IMR-90 (cell line): ENCODE measurements around the gene ERC2. TPM values are rescaled to one million over a fixed set of nuclear protein-coding genes. Genes with fewer than 3 reads are reported as not detected.

ENCODE experiments used
- ATAC-seq: fragments of 200-7000 bp; cut with Tn5 transposase; 2 replicates; pipeline ENCODE4 v1.9.1; 2020; ENCODE audit warnings: low read depth, mild to moderate bottlenecking, moderate library complexity
- BruUV-seq: library from RNA; stranded (reverse); fragments of 400-500 nt; replicated peaks from 2 replicates; lab custom pipeline; 2021; lab: Mats Ljungman, UMichigan
- CTCF ChIA-PET: fragments of 300-600 bp; formaldehyde crosslinking; extraction: SDS; loops from one replicate; lab custom pipeline; 2021; ENCODE audit warnings: antibody characterized with exemption; lab: Yijun Ruan, JAX
- POLR2A ChIA-PET: fragments of 300-600 bp; sonication (Branson Sonifier 250); formaldehyde crosslinking; loops from one replicate; lab custom pipeline; 2022; ENCODE audit warnings: antibody characterized with exemption; ENCODE audit not compliant: unreplicated experiment; lab: Charles Lee
- DNase-seq: peaks from one replicate; pipeline ENCODE4 v3.0.0; 2013
- H2AFZ ChIP-seq: replicated peaks from 2 replicates; pipeline ENCODE3; 2013; ENCODE audit warnings: low read length, mild to moderate bottlenecking; ENCODE audit not compliant: poor library complexity
- H2AK5ac ChIP-seq: 2 replicates; pipeline ENCODE4 v1.6.1; 2013; ENCODE audit warnings: low read depth, low read length, inconsistent platforms
- H2AK9ac ChIP-seq: replicated peaks from 2 replicates; pipeline ENCODE3; 2013; ENCODE audit warnings: mild to moderate bottlenecking, low read depth, low read length, moderate library complexity; ENCODE audit not compliant: poor library complexity
- H2BK120ac ChIP-seq: 2 replicates; pipeline ENCODE4 v1.6.1; 2013; ENCODE audit warnings: low read depth, low read length, inconsistent platforms
- H2BK15ac ChIP-seq: 3 replicates; pipeline ENCODE4 v1.6.1; 2013; ENCODE audit warnings: low read depth, low read length, inconsistent platforms
- H2BK20ac ChIP-seq: 2 replicates; pipeline ENCODE4 v1.6.1; 2013; ENCODE audit warnings: low read depth, mild to moderate bottlenecking, inconsistent platforms, low read length, moderate library complexity
- H2BK5ac ChIP-seq: 2 replicates; pipeline ENCODE4 v1.6.1; 2013; ENCODE audit warnings: mild to moderate bottlenecking, low read depth, low read length, inconsistent platforms; ENCODE audit not compliant: poor library complexity, severe bottlenecking
- H3K14ac ChIP-seq: replicated peaks from 2 replicates; pipeline ENCODE4 v1.6.1; 2013; ENCODE audit warnings: low read depth, low read length, inconsistent platforms
- H3K18ac ChIP-seq: 2 replicates; pipeline ENCODE4 v1.6.1; 2013; ENCODE audit warnings: low read depth, low read length, control low read depth
- H3K23ac ChIP-seq: 2 replicates; pipeline ENCODE4 v1.6.1; 2013; ENCODE audit warnings: low read depth, low read length, inconsistent platforms
- H3K27ac ChIP-seq: 2 replicates; pipeline ENCODE4 v1.5.1; 2013; ENCODE audit warnings: mild to moderate bottlenecking, control low read depth, low read length; ENCODE audit not compliant: insufficient read depth
- H3K27me3 ChIP-seq: 2 replicates; pipeline ENCODE4 v1.6.1; 2013; ENCODE audit warnings: low read length; ENCODE audit not compliant: control insufficient read depth, insufficient read depth
- H3K36me3 ChIP-seq: 2 replicates; pipeline ENCODE4 v1.6.1; 2013; ENCODE audit warnings: low read length, mixed read lengths; ENCODE audit not compliant: control insufficient read depth, insufficient read depth
- H3K4ac ChIP-seq: 2 replicates; pipeline ENCODE4 v1.6.1; 2013; ENCODE audit warnings: low read depth, low read length, inconsistent platforms
- H3K4me1 ChIP-seq: 2 replicates; pipeline ENCODE4 v1.6.1; 2013; ENCODE audit warnings: low read length, mixed read lengths; ENCODE audit not compliant: control insufficient read depth, insufficient read depth
- H3K4me2 ChIP-seq: 2 replicates; pipeline ENCODE4 v1.6.1; 2013; ENCODE audit warnings: low read depth, mild to moderate bottlenecking, control low read depth, low read length, moderate library complexity
- H3K4me3 ChIP-seq: 2 replicates; pipeline ENCODE4 v1.5.1; 2013; ENCODE audit warnings: low read depth, mild to moderate bottlenecking, control low read depth, low read length, moderate library complexity; ENCODE audit not compliant: insufficient read depth
- H3K56ac ChIP-seq: 2 replicates; pipeline ENCODE4 v1.6.1; 2013; ENCODE audit warnings: low read length, inconsistent platforms; ENCODE audit not compliant: insufficient read depth; ENCODE audit errors: extremely low read depth
- H3K79me1 ChIP-seq, 2 experiments: 2 replicates each; pipeline ENCODE4 v1.6.1; 2013; ENCODE audit warnings: low read length in 2 of 2, inconsistent platforms in 1 of 2, low read depth in 1 of 2
- H3K9ac ChIP-seq: 2 replicates; pipeline ENCODE4 v1.6.1; 2013; ENCODE audit warnings: low read depth, low read length, control low read depth
- H3K9me1 ChIP-seq: 2 replicates; pipeline ENCODE4 v1.6.1; 2013; ENCODE audit warnings: low read length, inconsistent platforms; ENCODE audit not compliant: insufficient read depth
- H3K9me3 ChIP-seq: 2 replicates; pipeline ENCODE4 v1.6.1; 2013; ENCODE audit warnings: low read length; ENCODE audit not compliant: control insufficient read depth, insufficient read depth
- H4K20me1 ChIP-seq: 2 replicates; pipeline ENCODE4 v1.6.1; 2013; ENCODE audit warnings: low read length, inconsistent platforms; ENCODE audit not compliant: insufficient read depth
- H4K5ac ChIP-seq: 2 replicates; pipeline ENCODE4 v1.6.1; 2013; ENCODE audit warnings: mild to moderate bottlenecking, low read depth, low read length, control low read depth
- H4K8ac ChIP-seq, 2 experiments: 2 replicates each; pipeline ENCODE4 v1.6.1; 2013; ENCODE audit warnings: low read depth in 2 of 2, low read length in 2 of 2, control low read depth in 1 of 2, inconsistent platforms in 1 of 2
- H4K91ac ChIP-seq: 2 replicates; pipeline ENCODE4 v1.6.1; 2013; ENCODE audit warnings: low read depth, low read length, inconsistent platforms; ENCODE audit not compliant: insufficient read depth
- BHLHE40 ChIP-seq: fragments of 150-350 bp; IDR thresholded peaks from 2 replicates; pipeline ENCODE4 v1.6.1; 2016; ENCODE audit warnings: mild to moderate bottlenecking, low read depth, low read length
- CEBPB ChIP-seq: IDR thresholded peaks from 2 replicates; pipeline ENCODE4 v1.6.1; 2012; ENCODE audit warnings: low read depth, low read length, improper control_type of control experiment
- FOS ChIP-seq: fragments of 150-350 bp; IDR thresholded peaks from 2 replicates; pipeline ENCODE4 v1.6.1; 2016; ENCODE audit warnings: low read depth, low read length
- MAZ ChIP-seq: IDR thresholded peaks from 2 replicates; pipeline ENCODE4 v1.6.1; 2012; ENCODE audit warnings: low read depth, mild to moderate bottlenecking, low read length, improper control_type of control experiment, moderate library complexity, borderline replicate concordance
- MXI1 ChIP-seq: IDR thresholded peaks from 2 replicates; pipeline ENCODE4 v1.6.1; 2012; ENCODE audit warnings: low read depth, mild to moderate bottlenecking, low read length, moderate library complexity, borderline replicate concordance
- NFE2L2 ChIP-seq: fragments of 150-350 bp; IDR thresholded peaks from 2 replicates; pipeline ENCODE4 v1.6.1; 2016; ENCODE audit warnings: low read depth, mild to moderate bottlenecking, low read length
- POLR2A ChIP-seq: IDR thresholded peaks from 2 replicates; pipeline ENCODE4 v1.6.1; 2012; ENCODE audit warnings: mild to moderate bottlenecking, low read depth, low read length
- RCOR1 ChIP-seq: IDR thresholded peaks from 2 replicates; pipeline ENCODE4 v1.6.1; 2012; ENCODE audit warnings: mild to moderate bottlenecking, low read length, improper control_type of control experiment; ENCODE audit not compliant: insufficient replicate concordance
- RFX5 ChIP-seq: IDR thresholded peaks from 2 replicates; pipeline ENCODE4 v1.8.0; 2012; ENCODE audit warnings: low read depth, mild to moderate bottlenecking, low read length, moderate library complexity
- USF2 ChIP-seq: fragments of 150-350 bp; IDR thresholded peaks from 2 replicates; pipeline ENCODE4 v1.6.1; 2017; ENCODE audit warnings: mild to moderate bottlenecking, antibody characterized with exemption, low read length, low read depth
- WGBS, 2 experiments: methylation state at CpG; one replicate each; pipeline versions ENCODE4 v1.1.5 to v1.1.7; 2013; ENCODE audit warnings: missing lambda C conversion rate in 2 of 2; ENCODE audit not compliant: insufficient read length in 1 of 2; ENCODE audit errors: extremely low coverage in 2 of 2; 5-methylcytosine and 5-hydroxymethylcytosine counted together
- dilution Hi-C: fragments of 300-500 bp; cut with HindIII; formaldehyde crosslinking; loops from one replicate; pipeline ENCODE4 v1.14.3; 2018; ENCODE audit warnings: low sequenced_read_pairs; ENCODE audit not compliant: unreplicated experiment
- in situ Hi-C: fragments of 300-500 bp; cut with MboI; formaldehyde crosslinking; loops from 3 replicates; pipeline ENCODE4 v1.14.3; 2019; ENCODE audit warnings: low sequenced_read_pairs, inconsistent platforms, mixed read lengths
- intact Hi-C: fragments of 100-400 bp; cut with micrococcal nuclease; formaldehyde crosslinking; loops from 2 replicates; pipeline ENCODE4 v1.10.0; 2022
- polyA plus RNA-seq, 3 experiments: library from polyadenylated mRNA; depleted of rRNA; stranded (reverse); fragments of >200 nt; gene quantifications; 2 replicates each; pipeline ENCODE4 v1.2.3, GENCODE V29; 2012; ENCODE audit warnings: low replicate concordance in 1 of 3
- total RNA-seq: library from RNA; depleted of rRNA; stranded (reverse); fragments of >200 nt; gene quantifications from 2 replicates; pipeline ENCODE4 v1.2.3, GENCODE V29; 2012
- TF ChIP-seq, protein P1 (sequence below): conservative IDR thresholded peaks from 2 replicates; pipeline ENCODE4 v1.5.1; 2012; ENCODE audit warnings: mild to moderate bottlenecking, low read depth, low read length, improper control_type of control experiment

ERC2 gene
- total and polyA plus RNA-seq, 2 of the 4 experiments (the other 2 are of a cell fraction) = 0.17 to 0.18 TPM

DNA sequence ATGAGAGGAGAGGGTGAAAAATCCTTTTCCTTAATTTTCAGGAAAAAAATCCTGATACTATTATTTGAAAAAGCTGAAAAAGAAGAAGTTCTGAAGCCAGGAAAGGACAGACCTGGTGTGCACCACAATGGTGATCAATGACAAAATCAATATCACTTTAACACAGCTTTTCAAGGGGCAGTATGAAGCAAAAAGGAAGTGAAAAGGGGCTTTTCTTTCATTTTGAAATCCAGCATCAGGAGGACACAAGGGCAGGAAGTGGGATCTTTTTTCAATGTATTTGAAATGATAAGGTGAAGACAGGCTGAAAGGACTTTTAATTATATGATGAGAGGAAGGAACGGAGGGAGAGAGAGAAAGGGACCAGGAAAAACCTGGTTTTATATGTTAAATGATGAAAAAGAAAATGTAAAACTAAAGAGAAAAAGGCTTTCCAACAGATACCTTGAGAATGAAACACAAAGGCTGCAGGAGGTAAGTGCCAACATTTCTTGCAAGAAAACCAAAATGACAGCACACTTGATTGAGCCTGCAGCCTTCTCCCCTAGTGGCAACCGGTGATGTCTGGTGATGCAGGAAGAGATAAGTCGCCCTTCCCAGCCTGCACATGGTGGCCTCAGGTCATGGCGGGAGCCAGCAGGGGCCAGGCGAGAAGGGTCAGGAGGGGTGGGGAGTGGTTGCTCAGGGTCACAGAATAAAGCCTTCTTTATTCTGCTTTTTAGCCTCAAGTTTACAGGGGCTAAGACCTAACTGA, 744.4 kb downstream of the ERC2 start (continued):
- no peak for TF ChIP-seq RCOR1

DNA sequence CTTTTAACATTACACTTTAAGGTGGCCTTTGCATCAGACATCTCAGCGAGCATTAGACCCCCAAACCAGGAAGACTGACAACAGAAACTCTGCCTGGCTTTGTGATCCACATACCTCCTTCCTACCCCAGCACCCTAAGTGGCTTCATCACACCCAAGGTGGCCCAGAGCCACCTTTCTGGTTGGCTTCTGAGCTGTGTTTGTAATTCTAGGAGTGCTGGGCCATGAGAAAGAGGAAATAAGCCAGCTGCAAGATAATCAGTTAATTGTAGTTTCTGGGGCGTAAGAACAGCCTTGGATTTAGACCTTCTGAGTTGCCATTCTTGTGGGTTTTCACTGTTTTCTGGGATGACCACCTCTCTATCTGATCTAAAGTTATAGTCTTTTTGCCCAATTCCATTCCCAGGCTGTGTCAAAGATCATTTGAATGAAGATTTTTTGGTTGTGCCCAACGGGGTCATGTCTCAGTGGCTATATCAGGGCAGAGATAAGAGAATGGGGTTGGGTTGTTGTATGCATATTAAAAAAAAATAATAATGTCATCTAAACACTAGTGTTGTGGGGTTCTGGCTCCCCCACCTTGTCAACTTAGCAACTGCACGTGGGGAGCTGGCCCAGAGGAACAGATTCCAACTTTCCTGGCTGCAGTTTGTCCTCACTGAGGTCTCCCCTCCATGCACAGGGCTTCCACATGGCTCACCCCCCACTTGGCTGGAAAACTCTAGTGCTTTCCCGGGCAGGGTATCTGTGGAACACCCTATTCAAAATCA, 746.4 kb downstream of the ERC2 start:
- no peak overlapping the region for H3K4me2 ChIP-seq
- peak overlapping the region; percentile 57 for H2BK20ac ChIP-seq
- H3K4me1 ChIP-seq = peaks cover 6% of the 10 kb centered on the region
- no peak overlapping the region for H3K56ac ChIP-seq
- H2AK5ac ChIP-seq = peak overlapping the region; percentile 12; the same call in 1 of the 2 replicates
- no peak overlapping the region for H3K27ac ChIP-seq
- POLR2A ChIA-PET = no interaction called here
- CTCF ChIA-PET = interaction anchor here (0.6 to 1.8 kb wide), 10 partner anchors 8 to 928 kb away, joined by 3 to 14 read pairs (median 4); partner anchors contain the start of gene WNT5A
- H2BK120ac ChIP-seq = peak overlapping the region; percentile 9
- no peak overlapping the region for H3K4me3 ChIP-seq
- H2AK9ac ChIP-seq = no peak overlapping the region
- no peaks in the 10 kb centered on the region for H4K20me1 ChIP-seq
- peak overlapping the region; percentile 2; the same call in 1 of the 2 replicates for H3K14ac ChIP-seq
- ATAC-seq (peak; percentile 76), DNase-seq (peak; percentile 51)
- intact Hi-C loops = loop anchor here (1.0 to 5.0 kb wide), 12 partner anchors 100 to 1294 kb away; no protein-coding TSS in a partner anchor
- H4K91ac ChIP-seq = peak overlapping the region; percentile 64; the same call in 1 of the 2 replicates
- H3K36me3 ChIP-seq = no peaks in the 10 kb centered on the region
- dilution Hi-C loops = no loop called here
- WGBS, 2 experiments = no CpG with 5 or more reads among the region's 5 CpGs
- H3K23ac ChIP-seq = peak overlapping the region; percentile 31; the same call in 1 of the 2 replicates
- BruUV-seq = no TSS peak
- peaks cover 6% of the 10 kb centered on the region; the same call in 1 of the 2 replicates for H3K27me3 ChIP-seq
- H2BK15ac ChIP-seq = peak overlapping the region; percentile 77; the same call in 1 of the 3 replicates
- H3K9me1 ChIP-seq = peaks cover 5% of the 10 kb centered on the region; the same call in 1 of the 2 replicates
- H3K79me1 ChIP-seq = peaks cover 0 to 5% of the 10 kb centered on the region in 2 experiments; a peak in 1 of 4 replicates
- H2AFZ ChIP-seq = no peak overlapping the region
- no peak overlapping the region for H2BK5ac ChIP-seq
- H4K8ac ChIP-seq = peak overlapping the region in 1 of 2 experiments; percentile 16; a peak in 1 of 4 replicates
- in situ Hi-C loops = loop anchor here (5.0 to 10.0 kb wide), 5 partner anchors 235 to 1297 kb away; partner anchors contain the start of gene WNT5A
- no peak overlapping the region for H3K18ac ChIP-seq
- H3K9me3 ChIP-seq = no peaks in the 10 kb centered on the region
- peak overlapping the region; percentile 45 for H3K4ac ChIP-seq
- H3K9ac ChIP-seq = no peak overlapping the region
- no peak overlapping the region; the same call in 1 of the 2 replicates for H4K5ac ChIP-seq
- TF ChIP-seq NFE2L2 = no peak
- TF ChIP-seq FOS = no peak
- no peak for TF ChIP-seq CEBPB
- TF ChIP-seq POLR2A = no peak
- TF ChIP-seq, protein P1, sequence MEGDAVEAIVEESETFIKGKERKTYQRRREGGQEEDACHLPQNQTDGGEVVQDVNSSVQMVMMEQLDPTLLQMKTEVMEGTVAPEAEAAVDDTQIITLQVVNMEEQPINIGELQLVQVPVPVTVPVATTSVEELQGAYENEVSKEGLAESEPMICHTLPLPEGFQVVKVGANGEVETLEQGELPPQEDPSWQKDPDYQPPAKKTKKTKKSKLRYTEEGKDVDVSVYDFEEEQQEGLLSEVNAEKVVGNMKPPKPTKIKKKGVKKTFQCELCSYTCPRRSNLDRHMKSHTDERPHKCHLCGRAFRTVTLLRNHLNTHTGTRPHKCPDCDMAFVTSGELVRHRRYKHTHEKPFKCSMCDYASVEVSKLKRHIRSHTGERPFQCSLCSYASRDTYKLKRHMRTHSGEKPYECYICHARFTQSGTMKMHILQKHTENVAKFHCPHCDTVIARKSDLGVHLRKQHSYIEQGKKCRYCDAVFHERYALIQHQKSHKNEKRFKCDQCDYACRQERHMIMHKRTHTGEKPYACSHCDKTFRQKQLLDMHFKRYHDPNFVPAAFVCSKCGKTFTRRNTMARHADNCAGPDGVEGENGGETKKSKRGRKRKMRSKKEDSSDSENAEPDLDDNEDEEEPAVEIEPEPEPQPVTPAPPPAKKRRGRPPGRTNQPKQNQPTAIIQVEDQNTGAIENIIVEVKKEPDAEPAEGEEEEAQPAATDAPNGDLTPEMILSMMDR = peak; percentile 72
- TF ChIP-seq MXI1 = no peak
- no peak for TF ChIP-seq RCOR1
- TF ChIP-seq RFX5 = no peak
- no peak for TF ChIP-seq BHLHE40
- no peak for TF ChIP-seq MAZ
- TF ChIP-seq USF2 = no peak
